Gastrocnemius medialis (tissue), 4 donors: ENCODE results near the gene CACNB4. TPM values are rescaled to one million over a fixed set of nuclear protein-coding genes. Genes with fewer than 3 reads are reported as not detected.

Experiments
- ATAC-seq, 2 donors: fragments of 150-250 bp; one replicate each; pipeline ENCODE4 v1.9.1; 2016
- DNase-seq, 2 donors: peaks; one replicate each; pipeline ENCODE4 v3.0.0-alpha.2; 2019
- H3K27ac ChIP-seq, 4 donors: fragments of 200-600 bp; sonication (generic); 1 replicate in 1 of 4; 2 replicates in 3 of 4; pipeline ENCODE4 v1.5.1; 2016 to 2018; ENCODE audit warnings: mild to moderate bottlenecking in 2 of 4, moderate library complexity in 1 of 4
- H3K27me3 ChIP-seq, 3 donors: fragments of 200-600 bp; sonication (generic) in 2 of 3; 1 replicate in 1 of 3; 2 replicates in 2 of 3; pipeline versions ENCODE4 v1.5.1 to v1.6.0; 2016 to 2019; ENCODE audit warnings: mild to moderate bottlenecking in 1 of 3, moderate library complexity in 1 of 3
- H3K36me3 ChIP-seq, 2 donors: fragments of 200-600 bp; sonication (generic) in 1 of 2; one replicate each; pipeline ENCODE4 v1.5.1; 2017 to 2018
- H3K4me1 ChIP-seq, 2 donors: fragments of 200-600 bp; sonication (generic) in 1 of 2; one replicate each; pipeline ENCODE4 v1.5.1; 2016 to 2017; ENCODE audit warnings: mild to moderate bottlenecking in 2 of 2
- H3K4me3 ChIP-seq, 4 donors: fragments of 200-600 bp; sonication (generic) in 3 of 4; 1 replicate in 1 of 4; 2 replicates in 3 of 4; pipeline ENCODE4 v1.5.1; 2016 to 2019; ENCODE audit warnings: mild to moderate bottlenecking in 2 of 4
- H3K9me3 ChIP-seq, 3 donors: fragments of 200-600 bp; sonication (generic) in 2 of 3; 1 replicate in 1 of 3; 2 replicates in 2 of 3; pipeline ENCODE4 v1.5.1; 2016 to 2019
- CTCF ChIP-seq, 5 experiments: fragments of 450-650 bp in 3 of 5; fragments of 200-600 bp in 2 of 5; sonication (generic) in 2 of 5; IDR thresholded peaks in 4 of 5; conservative IDR thresholded peaks in 1 of 5; 1 replicate in 4 of 5; 2 replicates in 1 of 5; pipeline ENCODE4 v1.5.1; 2016 to 2019; ENCODE audit warnings: antibody characterized with exemption in 5 of 5, mild to moderate bottlenecking in 3 of 5, moderate library complexity in 3 of 5
- POLR2A ChIP-seq, 2 donors: fragments of 450-650 bp; IDR thresholded peaks; one replicate each; pipeline ENCODE4 v1.6.1; 2017; ENCODE audit warnings: antibody characterized with exemption in 2 of 2, mild to moderate bottlenecking in 2 of 2, moderate library complexity in 2 of 2
- in situ Hi-C, 4 donors: fragments of 200-750 bp; cut with MboI; loops; one replicate each; pipeline versions ENCODE4 v1.15.0 to v1.8.0; 2017; ENCODE audit warnings: low sequenced_read_pairs in 4 of 4
- intact Hi-C: fragments of 100-400 bp; cut with DNase I; formaldehyde crosslinking; loops from one replicate; pipeline ENCODE4 v1.15.1; 2023; ENCODE audit warnings: low total_unique reads
- total RNA-seq, 4 donors: library from RNA; depleted of rRNA; stranded (reverse); fragments of >200 nt; gene quantifications; one replicate each; pipeline versions ENCODE4 v1.1.0 to v1.2.3, GENCODE V29; 2016

CACNB4 gene
- total RNA-seq, 4 donors from 2014 or later: 0.04 to 0.56 (median 0.36) TPM

GRCh38 chr2:152062125-152063091, 36.4 kb downstream of the CACNB4 start:
- no peak overlapping the region for H3K27ac ChIP-seq
- H3K9me3 ChIP-seq: no peaks in the 10 kb centered on the region
- no peaks in the 10 kb centered on the region for H3K36me3 ChIP-seq
- peak; percentile 45 to 49 for ATAC-seq
- peak; percentile 5 to 32 for DNase-seq
- H3K4me3 ChIP-seq: no peak overlapping the region
- intact Hi-C loops (no loop called here), in situ Hi-C loops (no loop called here)
- H3K27me3 ChIP-seq: no peaks in the 10 kb centered on the region
- TF ChIP-seq POLR2A (IDR thresholded peaks at IDR 0.05): no peak
- no peak for TF ChIP-seq CTCF (IDR thresholded peaks at IDR 0.05 in 4 of 5, conservative IDR thresholded peaks at IDR 0.05 in 1 of 5)
- H3K4me1 ChIP-seq: no peaks in the 10 kb centered on the region

- no peaks in the 10 kb centered on the region for H3K36me3 ChIP-seq
- TF ChIP-seq CTCF (IDR thresholded peaks at IDR 0.05 in 4 of 5, conservative IDR thresholded peaks at IDR 0.05 in 1 of 5) (no peak), POLR2A (IDR thresholded peaks at IDR 0.05) (no peak)
- DNase-seq: no peak
- H3K4me3 ChIP-seq: no peak overlapping the region
- H3K4me1 ChIP-seq: no peaks in the 10 kb centered on the region
- no peaks in the 10 kb centered on the region for H3K27me3 ChIP-seq
- no peak overlapping the region for H3K27ac ChIP-seq
- in situ Hi-C loops: no loop called here
- ATAC-seq: no peak
- intact Hi-C loops: no loop called here
- H3K9me3 ChIP-seq: no peaks in the 10 kb centered on the region
These were observed 37.5 kb downstream of the CACNB4 start for GRCh38 chr2:152061383-152061782.

- no peaks in the 10 kb centered on the region for H3K36me3 ChIP-seq
- no peak for ATAC-seq
- no peak overlapping the region for H3K27ac ChIP-seq
- intact Hi-C loops: no loop called here
- DNase-seq: no peak
- no peaks in the 10 kb centered on the region for H3K4me1 ChIP-seq
- H3K4me3 ChIP-seq: no peak overlapping the region
- H3K27me3 ChIP-seq: no peaks in the 10 kb centered on the region
- no peak for TF ChIP-seq POLR2A (IDR thresholded peaks at IDR 0.05)
- no peak for TF ChIP-seq CTCF (IDR thresholded peaks at IDR 0.05 in 4 of 5, conservative IDR thresholded peaks at IDR 0.05 in 1 of 5)
- H3K9me3 ChIP-seq: no peaks in the 10 kb centered on the region
- in situ Hi-C loops: no loop called here
These were observed 40.2 kb downstream of the CACNB4 start for GRCh38 chr2:152058655-152059054.

DNA sequence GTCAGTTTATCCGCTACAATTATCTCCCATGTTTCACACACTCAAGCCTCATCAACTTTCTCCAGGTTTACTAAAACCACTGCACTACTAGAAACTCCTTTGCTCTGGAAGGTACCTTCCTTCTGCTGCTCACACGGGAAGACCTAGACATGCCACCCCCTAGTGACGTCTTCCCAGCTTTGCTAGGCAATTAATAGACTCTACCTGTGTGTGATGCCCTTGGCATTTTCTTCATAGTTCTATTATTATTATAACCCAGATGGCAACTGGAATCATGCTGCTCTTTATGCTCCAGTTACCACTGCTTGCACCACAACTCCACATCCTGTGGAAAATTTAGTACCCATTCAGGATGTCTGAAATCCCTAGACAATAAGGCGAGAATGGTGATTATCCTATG, 42.4 kb downstream of the CACNB4 start:
- H3K4me3 ChIP-seq: no peak overlapping the region
- intact Hi-C loops (no loop called here), in situ Hi-C loops (no loop called here)
- H3K4me1 ChIP-seq: no peaks in the 10 kb centered on the region
- DNase-seq: no peak
- ATAC-seq: no peak
- TF ChIP-seq POLR2A (IDR thresholded peaks at IDR 0.05) (no peak), CTCF (IDR thresholded peaks at IDR 0.05 in 4 of 5, conservative IDR thresholded peaks at IDR 0.05 in 1 of 5) (no peak)
- H3K9me3 ChIP-seq: no peaks in the 10 kb centered on the region
- H3K27ac ChIP-seq: no peak overlapping the region
- H3K36me3 ChIP-seq: no peaks in the 10 kb centered on the region
- no peaks in the 10 kb centered on the region for H3K27me3 ChIP-seq
